ENCODE results near the gene PGAP3. TPM values are rescaled to one million over a fixed set of nuclear protein-coding genes. Genes with fewer than 3 reads are reported as not detected.
"Not testable (repeated sequence)": the region's sequence is repeated elsewhere in the genome, so short reads cannot be mapped to it uniquely, and the experiment has no call there.

PGAP3 gene
- total RNA-seq, 1 donor, result 11.1 TPM

DNA sequence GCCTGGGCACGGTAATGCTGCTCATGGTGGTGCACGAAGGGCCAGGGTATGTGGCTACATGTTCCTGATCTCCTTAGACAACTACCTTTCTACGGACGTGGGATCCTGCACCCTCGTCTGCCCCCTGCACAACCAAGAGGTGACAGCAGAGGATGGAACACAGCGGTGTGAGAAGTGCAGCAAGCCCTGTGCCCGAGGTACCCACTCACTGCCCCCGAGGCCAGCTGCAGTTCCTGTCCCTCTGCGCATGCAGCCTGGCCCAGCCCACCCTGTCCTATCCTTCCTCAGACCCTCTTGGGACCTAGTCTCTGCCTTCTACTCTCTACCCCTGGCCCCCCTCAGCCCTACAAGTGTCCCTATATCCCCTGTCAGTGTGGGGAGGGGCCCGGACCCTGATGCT lies 24.0 kb upstream of the PGAP3 start:
- DNase-seq (ENCODE audit: low read depth), result no peak
- H3K4me3 ChIP-seq (ENCODE audit: low read depth, low read length), result no peak overlapping the region
- TF ChIP-seq, protein P1, sequence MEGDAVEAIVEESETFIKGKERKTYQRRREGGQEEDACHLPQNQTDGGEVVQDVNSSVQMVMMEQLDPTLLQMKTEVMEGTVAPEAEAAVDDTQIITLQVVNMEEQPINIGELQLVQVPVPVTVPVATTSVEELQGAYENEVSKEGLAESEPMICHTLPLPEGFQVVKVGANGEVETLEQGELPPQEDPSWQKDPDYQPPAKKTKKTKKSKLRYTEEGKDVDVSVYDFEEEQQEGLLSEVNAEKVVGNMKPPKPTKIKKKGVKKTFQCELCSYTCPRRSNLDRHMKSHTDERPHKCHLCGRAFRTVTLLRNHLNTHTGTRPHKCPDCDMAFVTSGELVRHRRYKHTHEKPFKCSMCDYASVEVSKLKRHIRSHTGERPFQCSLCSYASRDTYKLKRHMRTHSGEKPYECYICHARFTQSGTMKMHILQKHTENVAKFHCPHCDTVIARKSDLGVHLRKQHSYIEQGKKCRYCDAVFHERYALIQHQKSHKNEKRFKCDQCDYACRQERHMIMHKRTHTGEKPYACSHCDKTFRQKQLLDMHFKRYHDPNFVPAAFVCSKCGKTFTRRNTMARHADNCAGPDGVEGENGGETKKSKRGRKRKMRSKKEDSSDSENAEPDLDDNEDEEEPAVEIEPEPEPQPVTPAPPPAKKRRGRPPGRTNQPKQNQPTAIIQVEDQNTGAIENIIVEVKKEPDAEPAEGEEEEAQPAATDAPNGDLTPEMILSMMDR (IDR thresholded peaks at IDR 0.05; ENCODE audit: insufficient read depth, low read length), result no peak

- not testable (repeated sequence) for DNase-seq (ENCODE audit: low read depth); H3K4me3 ChIP-seq (ENCODE audit: low read depth, low read length)
These were observed 23.2 kb upstream of the PGAP3 start for GRCh38 chr17:39711071-39711470.

- H3K4me3 ChIP-seq (ENCODE audit: low read depth, low read length), result no peak overlapping the region
- TF ChIP-seq, protein P1 (IDR thresholded peaks at IDR 0.05; ENCODE audit: insufficient read depth, low read length), result no peak
- DNase-seq (ENCODE audit: low read depth), result no peak
These were observed 22.4 kb upstream of the PGAP3 start for GRCh38 chr17:39709998-39710964.

DNA sequence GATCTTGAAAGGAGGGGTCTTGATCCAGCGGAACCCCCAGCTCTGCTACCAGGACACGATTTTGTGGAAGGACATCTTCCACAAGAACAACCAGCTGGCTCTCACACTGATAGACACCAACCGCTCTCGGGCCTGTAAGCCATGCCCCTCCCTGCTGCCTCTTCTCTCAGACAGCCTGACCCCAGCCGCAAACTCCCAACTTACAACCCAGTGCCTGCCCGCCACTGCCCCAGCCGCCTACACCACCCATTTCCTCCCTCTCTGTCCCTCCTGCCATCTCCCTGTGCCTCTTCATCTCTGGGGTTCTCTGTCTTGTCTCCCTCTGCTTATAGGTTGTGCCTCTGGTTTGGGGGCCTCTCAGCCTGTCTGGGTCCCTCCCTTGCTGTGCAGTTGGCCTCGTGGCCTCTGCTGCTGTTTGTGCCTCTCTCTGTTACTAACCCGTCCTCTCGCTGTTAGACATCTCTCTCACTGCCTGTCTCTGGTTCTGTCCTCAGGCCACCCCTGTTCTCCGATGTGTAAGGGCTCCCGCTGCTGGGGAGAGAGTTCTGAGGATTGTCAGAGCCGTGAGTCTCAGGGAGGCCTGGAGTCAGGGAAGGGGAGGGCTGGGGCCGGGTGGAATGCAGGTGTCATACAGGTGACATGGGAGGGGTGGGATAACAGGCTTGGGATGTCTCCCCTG lies 21.6 kb upstream of the PGAP3 start:
- TF ChIP-seq, protein P1 (IDR thresholded peaks at IDR 0.05; ENCODE audit: insufficient read depth, low read length), result no peak
- no peak overlapping the region for H3K4me3 ChIP-seq (ENCODE audit: low read depth, low read length)
- no peak for DNase-seq (ENCODE audit: low read depth)

- DNase-seq (ENCODE audit: low read depth), result no peak
- TF ChIP-seq, protein P1 (IDR thresholded peaks at IDR 0.05; ENCODE audit: insufficient read depth, low read length), result no peak
- H3K4me3 ChIP-seq (ENCODE audit: low read depth, low read length), result no peak overlapping the region
These were observed 19.1 kb upstream of the PGAP3 start for GRCh38 chr17:39706921-39707337.

- TF ChIP-seq, protein P1 (IDR thresholded peaks at IDR 0.05; ENCODE audit: insufficient read depth, low read length), result no peak
- no peak for DNase-seq (ENCODE audit: low read depth)
These were observed 18.5 kb upstream of the PGAP3 start for GRCh38 chr17:39706383-39706782.

DNA sequence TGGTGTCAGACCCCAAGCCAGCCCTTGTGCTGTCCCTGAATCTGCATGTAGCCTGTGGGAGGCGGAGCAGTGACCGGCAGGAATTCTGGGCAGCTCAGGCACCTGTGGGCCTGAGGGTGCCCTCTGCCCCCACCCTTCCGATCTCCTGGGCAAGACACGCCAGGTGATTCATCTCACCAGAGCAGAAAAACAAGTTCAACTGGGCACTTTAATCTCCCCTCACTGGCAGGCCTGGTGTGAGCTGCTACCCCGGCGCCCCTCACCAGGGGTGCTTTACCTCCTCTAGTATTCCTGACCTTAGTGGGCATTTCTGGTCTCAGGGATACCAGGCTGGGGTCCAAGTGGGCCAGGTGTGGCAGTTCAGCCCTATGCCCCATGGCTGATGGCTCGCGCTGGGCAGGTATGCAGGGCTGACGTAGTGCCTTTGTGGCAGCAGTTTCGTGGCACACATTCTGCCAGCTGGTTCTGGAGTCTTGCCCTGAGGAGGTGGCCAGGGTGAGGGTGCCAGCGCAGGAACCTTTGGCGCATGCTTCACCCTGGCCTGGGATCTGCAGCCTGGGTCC lies 18.0 kb upstream of the PGAP3 start:
- TF ChIP-seq, protein P1 (IDR thresholded peaks at IDR 0.05; ENCODE audit: insufficient read depth, low read length), result no peak
- no peak for DNase-seq (ENCODE audit: low read depth)
- no peak overlapping the region for H3K4me3 ChIP-seq (ENCODE audit: low read depth, low read length)

More at GRCh38 chr17:39706383-39706782, 18.5 kb upstream of the PGAP3 start:
- H3K4me3 ChIP-seq (ENCODE audit: low read depth, low read length), result no peak overlapping the region
